ENCODE measurements around the gene MEIS2. TPM values are rescaled to one million over a fixed set of nuclear protein-coding genes. Genes with fewer than 3 reads are reported as not detected.

MEIS2 gene
- total RNA-seq, 5 donors from 2014 or later (not counting 1 experiment from before 2014, with no cell fraction given), result 0.38 to 0.54 TPM; not detected in 3

DNA sequence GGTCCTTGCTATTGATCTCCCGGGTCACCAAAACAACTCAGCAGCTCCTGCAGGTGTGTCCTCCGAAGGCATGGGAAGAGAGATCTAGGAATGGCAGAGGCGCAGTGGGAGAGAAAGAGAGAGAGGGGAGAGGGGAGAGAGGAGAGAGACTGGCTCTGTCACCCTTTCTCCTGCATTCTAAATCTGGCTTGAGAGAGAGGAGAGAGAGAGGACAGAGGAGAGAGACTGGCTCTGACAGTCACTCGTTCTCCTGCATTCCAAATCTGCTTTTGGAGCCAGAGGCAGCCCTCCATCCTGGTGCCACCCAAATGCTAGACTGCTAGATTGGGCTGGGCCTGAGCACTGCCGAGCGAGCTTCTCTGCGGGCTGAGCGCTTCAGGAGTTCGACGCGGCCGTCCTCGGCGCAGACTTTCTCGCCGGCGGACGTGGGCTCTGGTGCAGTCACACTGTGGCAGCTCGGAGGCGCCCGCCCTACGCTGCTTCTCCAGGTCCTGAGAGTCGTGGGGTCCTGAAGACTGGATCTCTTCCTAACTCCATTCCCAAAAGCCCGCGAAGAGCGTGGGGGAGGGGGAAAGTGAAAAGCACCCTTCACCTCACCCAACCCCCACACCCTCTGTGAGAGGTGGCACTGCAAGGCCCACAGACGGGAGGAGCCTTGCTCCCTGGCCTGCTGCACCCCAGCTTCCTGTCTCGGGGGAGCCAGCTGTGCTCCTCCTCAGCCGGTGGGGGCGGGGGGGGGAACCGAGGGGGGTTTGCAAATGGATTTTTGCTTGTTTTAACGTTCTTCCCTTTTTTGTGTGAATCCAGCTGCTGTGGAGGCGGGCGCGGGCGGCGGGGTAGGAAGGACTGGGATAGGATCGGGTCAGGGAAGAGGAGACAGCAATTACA lies 222.3 kb downstream of the MEIS2 start:
- Mint-ChIP-seq H3K36me3 (no peaks in the 10 kb centered on the region), H3K4me1 (peaks cover 10 to 23% (median 12%) of the 10 kb centered on the region in 3 donors), H3K9me3 (peaks cover 0 to 4% (median 0%) of the 10 kb centered on the region in 3 donors), H3K4me3 (peak overlapping the region in 2 of 3 donors; percentile 21 to 57), H3K27me3 (peaks cover 68 to 76% of the 10 kb centered on the region in 2 donors), H3K27ac (no peak overlapping the region)
- H3K4me1 ChIP-seq (ENCODE audit: control insufficient read depth in 1 of 2, extremely low read depth in 1 of 2, insufficient read depth in 2 of 2, low read length in 2 of 2), result peaks cover 0 to 6% of the 10 kb centered on the region in 2 experiments
- ChIA-PET POLR2A (no interaction called here), CTCF (no interaction called here)
- WGBS (ENCODE audit: insufficient coverage), result 3% methylated on average over 23 of the region's 38 CpGs
- ATAC-seq (replicated peaks in 1 of 4) (peak in 2 of 4 experiments; percentile 23 to 41), DNase-seq (no peak)
- no peaks in the 10 kb centered on the region for H3K9me3 ChIP-seq
- no peak overlapping the region for H3K27ac ChIP-seq (ENCODE audit: low read length)
- H3K27me3 ChIP-seq (replicated peaks in 1 of 2; ENCODE audit: control insufficient read depth in 2 of 2, extremely low read depth in 1 of 2, insufficient read depth in 2 of 2, low read length in 1 of 2), result peaks cover 37 to 41% of the 10 kb centered on the region in 2 experiments
- peak overlapping the region in 1 of 2 donors; percentile 44 for H3K4me3 ChIP-seq (ENCODE audit: control insufficient read depth in 1 of 2, extremely low read depth in 1 of 2, low read length in 1 of 2)
- no peaks in the 10 kb centered on the region for H3K36me3 ChIP-seq (ENCODE audit: control insufficient read depth in 2 of 2, extremely low read depth in 1 of 2, insufficient read depth in 1 of 2, low read length in 1 of 2)

GRCh38 chr15:36877294-36877693 lies 223.1 kb downstream of the MEIS2 start:
- Mint-ChIP-seq H3K27me3 (peaks cover 62 to 70% of the 10 kb centered on the region in 2 donors), H3K36me3 (no peaks in the 10 kb centered on the region), H3K4me1 (peaks cover 8 to 19% (median 9%) of the 10 kb centered on the region in 3 donors), H3K9me3 (peaks cover 0 to 4% (median 0%) of the 10 kb centered on the region in 3 donors), H3K27ac (no peak overlapping the region), H3K4me3 (peak overlapping the region in 1 of 3 donors; percentile 57)
- H3K27ac ChIP-seq (ENCODE audit: low read length), result no peak overlapping the region
- peaks cover 0 to 6% of the 10 kb centered on the region in 2 experiments for H3K4me1 ChIP-seq (ENCODE audit: control insufficient read depth in 1 of 2, extremely low read depth in 1 of 2, insufficient read depth in 2 of 2, low read length in 2 of 2)
- ChIA-PET POLR2A (no interaction called here), CTCF (interaction anchor here (0.5 to 1.1 kb wide), 2 partner anchors 19 to 1363 kb away, joined by 3 read pairs; no protein-coding TSS in a partner anchor)
- H3K9me3 ChIP-seq, result no peaks in the 10 kb centered on the region
- DNase-seq (no peak), ATAC-seq (replicated peaks in 1 of 4) (no peak)
- H3K27me3 ChIP-seq (replicated peaks in 1 of 2; ENCODE audit: control insufficient read depth in 2 of 2, extremely low read depth in 1 of 2, insufficient read depth in 2 of 2, low read length in 1 of 2), result peaks cover 35 to 38% of the 10 kb centered on the region in 2 experiments
- no peaks in the 10 kb centered on the region for H3K36me3 ChIP-seq (ENCODE audit: control insufficient read depth in 2 of 2, extremely low read depth in 1 of 2, insufficient read depth in 1 of 2, low read length in 1 of 2)
- H3K4me3 ChIP-seq (ENCODE audit: control insufficient read depth in 1 of 2, extremely low read depth in 1 of 2, low read length in 1 of 2), result no peak overlapping the region
- WGBS (ENCODE audit: insufficient coverage), result 28% methylated on average over 6 of the region's 8 CpGs

DNA sequence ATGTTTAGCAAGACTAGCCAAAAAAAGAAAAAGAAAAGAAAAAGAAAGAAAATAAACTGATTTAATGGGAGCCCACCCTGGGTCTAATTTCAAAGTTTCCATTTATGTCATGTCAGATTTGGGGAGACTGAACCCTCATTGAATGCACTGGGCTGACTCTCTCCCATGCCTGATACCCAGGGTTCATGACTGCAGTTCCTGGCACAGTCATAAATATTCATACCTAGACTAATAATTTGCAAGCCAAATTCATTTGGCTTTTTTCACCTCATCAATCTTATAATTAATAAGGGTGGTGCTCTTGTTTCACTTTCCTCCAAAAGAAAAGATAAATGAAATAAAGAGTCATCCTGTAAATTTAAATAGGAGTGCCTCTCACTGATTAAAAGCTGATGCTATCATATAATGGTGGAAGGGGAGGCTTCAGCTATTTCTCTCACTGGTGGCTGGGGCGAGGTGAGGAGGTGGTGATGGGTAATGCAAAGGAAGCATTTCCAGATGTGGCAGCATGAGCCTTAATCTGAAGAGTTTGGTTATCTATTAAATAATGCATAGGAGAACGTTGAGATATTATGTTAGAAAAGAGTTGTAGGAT lies 224.5 kb downstream of the MEIS2 start:
- no peak overlapping the region for H3K27ac Mint-ChIP-seq
- H3K9me3 Mint-ChIP-seq, result peaks cover 0 to 4% (median 0%) of the 10 kb centered on the region in 3 donors
- peaks cover 8 to 19% (median 9%) of the 10 kb centered on the region in 3 donors for H3K4me1 Mint-ChIP-seq
- no peaks in the 10 kb centered on the region for H3K36me3 Mint-ChIP-seq
- Histone ChIP-seq H3K27me3 (replicated peaks in 1 of 2; ENCODE audit: control insufficient read depth in 2 of 2, extremely low read depth in 1 of 2, insufficient read depth in 2 of 2, low read length in 1 of 2) (peaks cover 28 to 33% of the 10 kb centered on the region in 2 experiments), H3K4me1 (ENCODE audit: control insufficient read depth in 1 of 2, extremely low read depth in 1 of 2, insufficient read depth in 2 of 2, low read length in 2 of 2) (peaks cover 0 to 6% of the 10 kb centered on the region in 2 experiments), H3K9me3 (no peaks in the 10 kb centered on the region), H3K27ac (ENCODE audit: low read length) (no peak overlapping the region), H3K36me3 (ENCODE audit: control insufficient read depth in 2 of 2, extremely low read depth in 1 of 2, insufficient read depth in 1 of 2, low read length in 1 of 2) (no peaks in the 10 kb centered on the region), H3K4me3 (ENCODE audit: control insufficient read depth in 1 of 2, extremely low read depth in 1 of 2, low read length in 1 of 2) (no peak overlapping the region)
- no peak for DNase-seq
- ChIA-PET CTCF (no interaction called here), POLR2A (interaction anchor here in 1 of 2 donors (0.6 kb wide), 1 partner anchor 566 kb away, joined by 3 read pairs; no protein-coding TSS in a partner anchor)
- peaks cover 49 to 55% of the 10 kb centered on the region in 2 donors for H3K27me3 Mint-ChIP-seq
- 67% methylated on average over 1 of the region's 2 CpGs for WGBS (ENCODE audit: insufficient coverage)
- no peak for ATAC-seq (replicated peaks in 1 of 4)
- H3K4me3 Mint-ChIP-seq, result no peak overlapping the region

GRCh38 chr15:36874930-36875329 lies 225.4 kb downstream of the MEIS2 start:
- Histone ChIP-seq H3K27me3 (replicated peaks in 1 of 2; ENCODE audit: control insufficient read depth in 2 of 2, extremely low read depth in 1 of 2, insufficient read depth in 2 of 2, low read length in 1 of 2) (peaks cover 25% of the 10 kb centered on the region in 2 experiments), H3K27ac (ENCODE audit: low read length) (no peak overlapping the region), H3K36me3 (ENCODE audit: control insufficient read depth in 2 of 2, extremely low read depth in 1 of 2, insufficient read depth in 1 of 2, low read length in 1 of 2) (no peaks in the 10 kb centered on the region), H3K4me3 (ENCODE audit: control insufficient read depth in 1 of 2, extremely low read depth in 1 of 2, low read length in 1 of 2) (no peak overlapping the region), H3K9me3 (no peaks in the 10 kb centered on the region), H3K4me1 (ENCODE audit: control insufficient read depth in 1 of 2, extremely low read depth in 1 of 2, insufficient read depth in 2 of 2, low read length in 2 of 2) (peaks cover 0 to 3% of the 10 kb centered on the region in 2 experiments)
- peaks cover 44 to 49% of the 10 kb centered on the region in 2 donors for H3K27me3 Mint-ChIP-seq
- H3K9me3 Mint-ChIP-seq, result peaks cover 0 to 4% (median 0%) of the 10 kb centered on the region in 3 donors
- H3K36me3 Mint-ChIP-seq, result no peaks in the 10 kb centered on the region
- peaks cover 8 to 19% (median 9%) of the 10 kb centered on the region in 3 donors for H3K4me1 Mint-ChIP-seq
- ATAC-seq (replicated peaks in 1 of 4) (no peak), DNase-seq (no peak)
- H3K27ac Mint-ChIP-seq, result no peak overlapping the region
- WGBS (ENCODE audit: insufficient coverage), result 83% methylated on average over 1 of the region's 5 CpGs
- CTCF ChIA-PET, result no interaction called here
- POLR2A ChIA-PET, result interaction anchor here in 1 of 2 donors (0.6 kb wide), 1 partner anchor 565 kb away, joined by 3 read pairs; no protein-coding TSS in a partner anchor
- no peak overlapping the region for H3K4me3 Mint-ChIP-seq

- CTCF ChIA-PET, result no interaction called here
- H3K4me1 Mint-ChIP-seq, result no peaks in the 10 kb centered on the region
These were observed 232.9 kb downstream of the MEIS2 start for GRCh38 chr15:36867436-36867835.

DNA sequence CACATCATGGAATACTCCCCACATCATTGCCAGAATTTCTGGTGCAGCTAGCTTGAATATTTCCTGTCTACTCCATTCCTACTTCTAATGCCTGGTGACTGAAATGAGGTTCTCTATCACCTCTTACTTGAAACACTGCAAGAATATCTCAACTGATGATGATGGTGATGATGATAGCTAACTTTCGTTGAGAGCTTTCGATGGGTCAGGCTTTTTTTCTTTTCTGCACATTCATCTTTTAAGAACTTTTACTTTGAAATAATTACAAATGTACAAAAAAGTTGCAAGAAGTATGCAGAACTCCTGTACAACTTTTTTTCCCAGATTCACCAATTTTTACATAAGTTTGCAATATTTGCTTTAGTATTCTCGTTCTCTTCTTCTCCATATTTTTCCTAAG lies 233.5 kb downstream of the MEIS2 start:
- Mint-ChIP-seq H3K9me3 (no peaks in the 10 kb centered on the region), H3K27me3 (peaks cover 0 to 6% of the 10 kb centered on the region in 2 donors), H3K27ac (no peak overlapping the region), H3K4me3 (no peak overlapping the region), H3K4me1 (no peaks in the 10 kb centered on the region), H3K36me3 (no peaks in the 10 kb centered on the region)
- DNase-seq, result no peak
- H3K9me3 ChIP-seq, result no peaks in the 10 kb centered on the region
- H3K4me1 ChIP-seq (ENCODE audit: control insufficient read depth in 1 of 2, extremely low read depth in 1 of 2, insufficient read depth in 2 of 2, low read length in 2 of 2), result no peaks in the 10 kb centered on the region
- H3K4me3 ChIP-seq (ENCODE audit: control insufficient read depth in 1 of 2, extremely low read depth in 1 of 2, low read length in 1 of 2), result no peak overlapping the region
- WGBS (ENCODE audit: insufficient coverage), result no CpG with 5 or more reads among the region's 3 CpGs
- ChIA-PET POLR2A (no interaction called here), CTCF (no interaction called here)
- no peak for ATAC-seq (replicated peaks in 1 of 4)
- no peak overlapping the region for H3K27ac ChIP-seq (ENCODE audit: low read length)
- no peaks in the 10 kb centered on the region for H3K36me3 ChIP-seq (ENCODE audit: control insufficient read depth in 2 of 2, extremely low read depth in 1 of 2, insufficient read depth in 1 of 2, low read length in 1 of 2)
- no peaks in the 10 kb centered on the region for H3K27me3 ChIP-seq (replicated peaks in 1 of 2; ENCODE audit: control insufficient read depth in 2 of 2, extremely low read depth in 1 of 2, insufficient read depth in 2 of 2, low read length in 1 of 2)

More at GRCh38 chr15:36867436-36867835, 232.9 kb downstream of the MEIS2 start:
- H3K9me3 Mint-ChIP-seq, result no peaks in the 10 kb centered on the region
- no peaks in the 10 kb centered on the region for H3K36me3 ChIP-seq (ENCODE audit: control insufficient read depth in 2 of 2, extremely low read depth in 1 of 2, insufficient read depth in 1 of 2, low read length in 1 of 2)
- H3K27ac Mint-ChIP-seq, result no peak overlapping the region
- ATAC-seq (replicated peaks in 1 of 4) (no peak), DNase-seq (no peak)
- no peaks in the 10 kb centered on the region for H3K36me3 Mint-ChIP-seq
- no peaks in the 10 kb centered on the region for H3K4me1 ChIP-seq (ENCODE audit: control insufficient read depth in 1 of 2, extremely low read depth in 1 of 2, insufficient read depth in 2 of 2, low read length in 2 of 2)
- H3K27ac ChIP-seq (ENCODE audit: low read length), result no peak overlapping the region
- peaks cover 1 to 2% of the 10 kb centered on the region in 2 experiments for H3K27me3 ChIP-seq (replicated peaks in 1 of 2; ENCODE audit: control insufficient read depth in 2 of 2, extremely low read depth in 1 of 2, insufficient read depth in 2 of 2, low read length in 1 of 2)
- POLR2A ChIA-PET, result no interaction called here
- H3K4me3 ChIP-seq (ENCODE audit: control insufficient read depth in 1 of 2, extremely low read depth in 1 of 2, low read length in 1 of 2), result no peak overlapping the region
- no peaks in the 10 kb centered on the region for H3K9me3 ChIP-seq
- no peak overlapping the region for H3K4me3 Mint-ChIP-seq
- H3K27me3 Mint-ChIP-seq, result peaks cover 0 to 6% of the 10 kb centered on the region in 2 donors
- no CpG with 5 or more reads among the region's 4 CpGs for WGBS (ENCODE audit: insufficient coverage)

Data from T-cell (primary cell).